Activated naive CD4-positive, alpha-beta T cell treated with anti-CD3 and anti-CD28 coated beads, Interleukin-2, amount 50 U/mL, for 24 hours (primary cell): ENCODE measurements around the gene ANKH.
A peak's percentile ranks its signal among the peaks of the same experiment; 100 is the strongest.

Experiments
- H3K27ac Mint-ChIP-seq: one replicate; pipeline ENCODE4 v1.8.0; 2021; ENCODE audit warnings: mild to moderate bottlenecking, mixed read lengths
- H3K27me3 Mint-ChIP-seq: one replicate; pipeline ENCODE4 v1.8.0; 2021; ENCODE audit warnings: mixed read lengths
- H3K36me3 Mint-ChIP-seq: one replicate; pipeline ENCODE4 v1.8.0; 2021; ENCODE audit warnings: mixed read lengths
- H3K4me1 Mint-ChIP-seq: one replicate; pipeline ENCODE4 v1.8.0; 2021; ENCODE audit warnings: mixed read lengths
- H3K4me3 Mint-ChIP-seq: one replicate; pipeline ENCODE4 v1.8.0; 2021; ENCODE audit warnings: mild to moderate bottlenecking, mixed read lengths
- H3K9me3 Mint-ChIP-seq: one replicate; pipeline ENCODE4 v1.8.0; 2021; ENCODE audit warnings: mixed read lengths

The ANKH gene

GRCh38 chr5:14873093-14873492, 1.5 kb upstream of the ANKH start:
- Mint-ChIP-seq H3K4me3 (peak overlapping the region; percentile 92), H3K27me3 (no peaks in the 10 kb centered on the region), H3K27ac (no peak overlapping the region), H3K4me1 (peaks cover 39% of the 10 kb centered on the region), H3K36me3 (peaks cover 5% of the 10 kb centered on the region), H3K9me3 (no peaks in the 10 kb centered on the region)

GRCh38 chr5:14872070-14872989, 752 bp upstream of the ANKH start:
- peak overlapping the region; percentile 92 for H3K4me3 Mint-ChIP-seq
- H3K27ac Mint-ChIP-seq, result peak overlapping the region; percentile 86
- H3K9me3 Mint-ChIP-seq, result no peaks in the 10 kb centered on the region
- no peaks in the 10 kb centered on the region for H3K27me3 Mint-ChIP-seq
- peaks cover 7% of the 10 kb centered on the region for H3K36me3 Mint-ChIP-seq
- peaks cover 39% of the 10 kb centered on the region for H3K4me1 Mint-ChIP-seq

GRCh38 chr5:14870337-14871213, 1.0 kb downstream of the ANKH start:
- Mint-ChIP-seq H3K4me3 (peak overlapping the region; percentile 100), H3K4me1 (peaks cover 48% of the 10 kb centered on the region), H3K27me3 (no peaks in the 10 kb centered on the region), H3K36me3 (peaks cover 7% of the 10 kb centered on the region), H3K27ac (peak overlapping the region; percentile 100), H3K9me3 (no peaks in the 10 kb centered on the region)

GRCh38 chr5:14869668-14870164, 1.9 kb downstream of the ANKH start:
- H3K4me3 Mint-ChIP-seq, result peak overlapping the region; percentile 100
- peak overlapping the region; percentile 100 for H3K27ac Mint-ChIP-seq
- peaks cover 50% of the 10 kb centered on the region for H3K4me1 Mint-ChIP-seq
- no peaks in the 10 kb centered on the region for H3K27me3 Mint-ChIP-seq
- no peaks in the 10 kb centered on the region for H3K9me3 Mint-ChIP-seq
- H3K36me3 Mint-ChIP-seq, result peaks cover 7% of the 10 kb centered on the region

DNA sequence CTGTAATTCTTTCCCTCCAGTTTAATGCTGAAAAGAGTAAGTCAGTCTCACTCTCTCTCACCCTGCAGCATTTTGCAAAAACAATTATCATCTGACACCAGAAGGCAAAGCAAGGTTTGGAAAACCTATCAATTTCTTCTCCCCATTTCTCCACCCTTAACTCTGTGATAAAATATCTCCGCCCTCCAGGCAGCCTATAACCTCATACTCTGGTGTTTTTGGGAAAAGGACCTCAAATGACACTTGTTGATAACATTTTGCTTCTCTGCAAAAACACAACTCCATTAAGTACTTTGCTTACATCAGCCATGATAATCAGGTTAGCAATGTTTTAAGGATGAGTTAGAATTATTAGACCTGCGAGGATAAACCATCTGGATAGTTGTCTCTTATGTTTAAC, 2.3 kb downstream of the ANKH start:
- H3K27ac Mint-ChIP-seq, result peak overlapping the region; percentile 100
- peaks cover 51% of the 10 kb centered on the region for H3K4me1 Mint-ChIP-seq
- peak overlapping the region; percentile 100 for H3K4me3 Mint-ChIP-seq
- H3K9me3 Mint-ChIP-seq, result no peaks in the 10 kb centered on the region
- no peaks in the 10 kb centered on the region for H3K27me3 Mint-ChIP-seq
- H3K36me3 Mint-ChIP-seq, result peaks cover 7% of the 10 kb centered on the region

DNA sequence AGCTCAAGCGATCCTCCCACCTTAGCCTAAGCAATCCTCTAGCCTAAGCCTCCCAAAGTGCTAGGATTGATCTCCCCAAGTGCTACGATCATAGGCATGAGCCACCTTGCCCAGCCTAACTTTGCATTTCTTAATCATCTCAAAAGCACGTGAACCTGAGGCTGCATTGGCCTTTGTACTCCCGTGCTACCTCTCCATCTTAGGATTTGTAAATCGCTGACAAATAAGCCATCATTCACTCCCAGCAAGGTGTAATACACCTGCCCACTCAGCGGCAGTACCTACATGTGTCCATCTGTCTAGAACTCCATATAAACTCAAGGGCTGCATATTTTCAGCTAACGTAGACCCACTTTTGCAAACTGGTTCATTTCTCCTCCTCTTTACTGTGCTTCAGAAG, 2.8 kb downstream of the ANKH start:
- H3K4me3 Mint-ChIP-seq, result peak overlapping the region; percentile 100
- peak overlapping the region; percentile 100 for H3K27ac Mint-ChIP-seq
- H3K36me3 Mint-ChIP-seq, result peaks cover 7% of the 10 kb centered on the region
- H3K4me1 Mint-ChIP-seq, result peaks cover 53% of the 10 kb centered on the region
- no peaks in the 10 kb centered on the region for H3K27me3 Mint-ChIP-seq
- no peaks in the 10 kb centered on the region for H3K9me3 Mint-ChIP-seq

GRCh38 chr5:14864181-14864812, 7.3 kb downstream of the ANKH start:
- H3K27me3 Mint-ChIP-seq, result no peaks in the 10 kb centered on the region
- H3K9me3 Mint-ChIP-seq, result no peaks in the 10 kb centered on the region
- peaks cover 77% of the 10 kb centered on the region for H3K4me1 Mint-ChIP-seq
- peak overlapping the region; percentile 66 for H3K27ac Mint-ChIP-seq
- H3K36me3 Mint-ChIP-seq, result peaks cover 10% of the 10 kb centered on the region
- no peak overlapping the region for H3K4me3 Mint-ChIP-seq

DNA sequence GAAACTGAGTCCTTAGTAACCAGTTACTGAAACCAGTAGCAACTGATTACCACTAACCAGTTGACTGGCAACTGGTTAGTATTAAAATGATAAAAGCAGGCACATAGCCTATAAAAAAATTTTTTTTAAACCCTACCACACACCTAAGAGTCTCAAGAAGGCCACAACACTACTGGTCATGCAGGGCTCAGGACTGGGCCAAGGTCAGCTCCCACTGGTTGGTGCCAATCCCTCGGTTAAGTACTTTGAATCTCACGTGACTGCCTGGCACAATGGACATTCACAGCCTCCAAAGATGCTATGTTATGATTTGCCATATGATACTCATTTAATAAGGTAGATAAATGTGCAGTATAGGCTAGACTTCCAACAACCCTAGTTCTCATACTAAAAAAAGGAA, 8.5 kb downstream of the ANKH start:
- Mint-ChIP-seq H3K4me3 (no peak overlapping the region), H3K4me1 (peaks cover 71% of the 10 kb centered on the region), H3K27ac (no peak overlapping the region)

DNA sequence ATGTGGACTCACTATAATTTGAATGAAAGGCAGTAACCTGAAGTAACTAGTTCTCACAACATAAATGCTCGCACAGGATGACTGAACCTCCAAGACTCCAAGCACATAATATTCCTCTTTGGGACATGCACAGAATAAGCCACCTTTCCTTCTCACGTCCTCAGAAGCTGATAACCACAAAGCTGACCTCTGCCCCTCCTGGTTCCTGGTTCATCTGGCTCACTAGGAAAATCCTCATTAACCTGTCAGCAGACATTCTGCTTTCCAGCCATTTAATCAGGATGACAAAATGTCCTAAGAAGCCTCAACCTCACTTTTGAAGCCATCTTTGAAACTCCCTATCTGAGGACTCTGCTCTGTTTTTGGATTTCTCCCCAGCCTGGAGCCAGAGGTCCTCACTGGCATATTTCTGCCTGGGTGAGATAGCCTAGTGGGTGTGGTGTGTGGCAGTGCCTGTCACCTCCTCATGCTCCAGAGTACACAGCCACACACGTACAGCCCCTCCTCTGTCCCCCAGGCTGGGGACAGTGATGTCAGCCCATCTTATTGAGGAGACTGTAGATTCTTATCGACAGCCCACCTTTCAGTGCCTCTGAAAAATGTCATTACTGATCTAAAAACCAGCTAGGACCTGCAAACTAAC, 10.3 kb downstream of the ANKH start:
- Mint-ChIP-seq H3K36me3 (peaks cover 6% of the 10 kb centered on the region), H3K27me3 (no peaks in the 10 kb centered on the region), H3K27ac (peak overlapping the region; percentile 20), H3K9me3 (no peaks in the 10 kb centered on the region), H3K4me1 (peaks cover 72% of the 10 kb centered on the region), H3K4me3 (no peak overlapping the region)

More for the DNA sequence above, 8.5 kb downstream of the ANKH start:
- Mint-ChIP-seq H3K27me3 (no peaks in the 10 kb centered on the region), H3K36me3 (peaks cover 8% of the 10 kb centered on the region), H3K9me3 (no peaks in the 10 kb centered on the region)

DNA sequence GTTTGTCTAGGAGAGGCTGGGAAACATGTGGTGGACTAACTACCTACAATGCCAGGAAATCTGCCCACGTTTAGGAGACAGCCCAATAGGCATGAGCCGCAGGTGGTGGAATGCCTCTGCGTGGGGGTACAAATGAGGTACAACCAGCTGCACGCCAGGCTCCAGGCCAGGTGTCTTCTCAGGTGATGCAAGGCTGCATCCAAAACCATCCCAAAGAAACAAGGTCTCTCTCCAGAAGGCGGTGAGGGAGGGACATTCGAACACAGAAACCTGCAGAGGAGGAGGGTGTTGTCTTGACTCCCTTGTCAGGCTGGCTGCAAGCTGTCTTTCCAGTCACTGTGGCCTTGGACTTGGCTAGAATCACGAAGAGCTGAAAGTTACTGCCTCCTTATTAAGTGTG, 11.6 kb downstream of the ANKH start:
- Mint-ChIP-seq H3K4me1 (peaks cover 75% of the 10 kb centered on the region), H3K27ac (no peak overlapping the region), H3K9me3 (no peaks in the 10 kb centered on the region), H3K36me3 (peaks cover 6% of the 10 kb centered on the region), H3K4me3 (no peak overlapping the region), H3K27me3 (no peaks in the 10 kb centered on the region)

DNA sequence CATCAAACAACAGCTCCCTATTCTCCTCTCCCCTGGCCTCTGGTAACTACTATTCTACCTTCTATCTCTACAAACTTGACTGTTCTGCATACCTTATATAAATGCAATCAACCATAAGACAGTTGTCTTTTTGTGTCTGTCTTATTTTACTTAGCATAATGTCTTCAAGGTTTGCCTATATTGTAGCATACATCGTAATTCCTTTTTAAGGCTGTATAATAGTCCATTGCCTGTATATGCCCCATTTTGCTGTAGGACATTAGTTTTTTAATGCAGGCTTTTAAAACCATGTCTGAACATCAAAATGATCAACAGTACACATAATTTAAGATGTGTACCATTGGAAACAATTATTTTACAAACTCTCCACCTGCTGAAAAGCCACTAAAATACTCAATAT, 12.4 kb downstream of the ANKH start:
- Mint-ChIP-seq H3K36me3 (peaks cover 6% of the 10 kb centered on the region), H3K9me3 (no peaks in the 10 kb centered on the region), H3K4me1 (peaks cover 80% of the 10 kb centered on the region), H3K27ac (peak overlapping the region; percentile 11), H3K4me3 (no peak overlapping the region), H3K27me3 (no peaks in the 10 kb centered on the region)

GRCh38 chr5:14855366-14855765, 16.2 kb downstream of the ANKH start:
- H3K4me1 Mint-ChIP-seq, result peaks cover 62% of the 10 kb centered on the region

GRCh38 chr5:14854799-14855198, 16.8 kb downstream of the ANKH start:
- Mint-ChIP-seq H3K36me3 (peaks cover 5% of the 10 kb centered on the region), H3K4me1 (peaks cover 59% of the 10 kb centered on the region), H3K27ac (peak overlapping the region; percentile 0), H3K9me3 (no peaks in the 10 kb centered on the region), H3K4me3 (no peak overlapping the region), H3K27me3 (no peaks in the 10 kb centered on the region)

More at GRCh38 chr5:14855366-14855765, 16.2 kb downstream of the ANKH start:
- H3K27me3 Mint-ChIP-seq, result no peaks in the 10 kb centered on the region
- H3K36me3 Mint-ChIP-seq, result peaks cover 6% of the 10 kb centered on the region
- H3K27ac Mint-ChIP-seq, result peak overlapping the region; percentile 27
- no peaks in the 10 kb centered on the region for H3K9me3 Mint-ChIP-seq
- H3K4me3 Mint-ChIP-seq, result no peak overlapping the region

DNA sequence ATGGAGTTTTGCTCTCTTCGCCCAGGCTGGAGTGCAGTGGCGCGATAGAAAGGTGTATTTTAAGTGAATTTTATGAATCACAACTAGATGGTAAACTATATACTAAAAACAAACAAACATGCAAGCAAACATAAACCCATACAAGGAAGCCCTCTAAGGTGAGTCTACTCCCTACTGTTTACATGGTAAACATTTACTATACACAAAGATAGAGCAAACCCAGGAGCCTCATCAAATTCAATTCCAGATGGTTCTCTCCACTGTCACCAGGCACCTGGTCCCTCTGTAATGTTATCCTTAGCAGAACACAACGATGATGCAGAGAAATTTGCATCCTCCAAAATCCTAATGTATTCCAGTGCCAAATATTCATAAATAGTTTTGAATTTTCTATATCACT, 17.9 kb downstream of the ANKH start:
- Mint-ChIP-seq H3K4me3 (no peak overlapping the region), H3K9me3 (no peaks in the 10 kb centered on the region), H3K4me1 (peaks cover 58% of the 10 kb centered on the region), H3K27me3 (no peaks in the 10 kb centered on the region), H3K27ac (no peak overlapping the region), H3K36me3 (peaks cover 4% of the 10 kb centered on the region)

- H3K4me1 Mint-ChIP-seq, result peaks cover 58% of the 10 kb centered on the region
- H3K9me3 Mint-ChIP-seq, result no peaks in the 10 kb centered on the region
- no peak overlapping the region for H3K4me3 Mint-ChIP-seq
- H3K36me3 Mint-ChIP-seq, result peaks cover 4% of the 10 kb centered on the region
- H3K27ac Mint-ChIP-seq, result no peak overlapping the region
- no peaks in the 10 kb centered on the region for H3K27me3 Mint-ChIP-seq
Observed at GRCh38 chr5:14852779-14853178, 18.8 kb downstream of the ANKH start.
